ENCODE data around the gene HJURP.

HJURP gene

DNA sequence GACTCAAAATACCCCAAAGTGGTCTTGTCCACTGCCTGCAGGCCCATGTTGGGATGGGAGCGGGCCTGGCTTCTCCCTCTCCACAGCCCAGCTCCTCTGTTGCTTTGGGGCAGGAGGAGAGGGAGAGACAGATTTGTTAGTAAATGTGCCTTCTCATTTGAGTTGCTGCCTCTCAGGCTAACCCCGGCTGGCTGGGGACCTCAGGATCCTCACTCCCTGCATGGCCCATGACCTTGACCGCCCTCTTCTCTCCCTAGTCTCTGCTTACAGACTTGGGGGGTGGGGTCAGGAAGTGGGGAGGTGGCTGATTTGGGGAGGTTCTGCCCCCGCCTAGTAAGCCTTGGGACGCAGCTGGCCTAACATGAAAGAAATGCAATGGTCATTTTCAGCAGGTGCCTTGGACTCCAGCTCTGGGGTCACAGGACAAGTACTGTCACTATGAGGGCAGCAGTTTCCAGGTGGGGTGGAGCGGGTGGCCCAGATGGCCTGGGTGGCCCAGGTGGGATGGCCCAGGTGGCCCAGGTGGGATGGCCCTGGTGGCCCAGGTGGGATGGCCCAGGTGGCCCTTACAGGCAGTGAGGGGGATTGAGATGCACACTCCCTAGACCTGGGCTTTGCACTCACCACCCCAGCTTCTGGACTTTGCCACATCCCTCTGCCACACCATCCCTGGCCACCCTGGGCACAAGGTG lies 24.1 kb downstream of the HJURP start:
- DNase-seq (ENCODE audit: low spot score) (no peak), FAIRE-seq (no peak)

DNA sequence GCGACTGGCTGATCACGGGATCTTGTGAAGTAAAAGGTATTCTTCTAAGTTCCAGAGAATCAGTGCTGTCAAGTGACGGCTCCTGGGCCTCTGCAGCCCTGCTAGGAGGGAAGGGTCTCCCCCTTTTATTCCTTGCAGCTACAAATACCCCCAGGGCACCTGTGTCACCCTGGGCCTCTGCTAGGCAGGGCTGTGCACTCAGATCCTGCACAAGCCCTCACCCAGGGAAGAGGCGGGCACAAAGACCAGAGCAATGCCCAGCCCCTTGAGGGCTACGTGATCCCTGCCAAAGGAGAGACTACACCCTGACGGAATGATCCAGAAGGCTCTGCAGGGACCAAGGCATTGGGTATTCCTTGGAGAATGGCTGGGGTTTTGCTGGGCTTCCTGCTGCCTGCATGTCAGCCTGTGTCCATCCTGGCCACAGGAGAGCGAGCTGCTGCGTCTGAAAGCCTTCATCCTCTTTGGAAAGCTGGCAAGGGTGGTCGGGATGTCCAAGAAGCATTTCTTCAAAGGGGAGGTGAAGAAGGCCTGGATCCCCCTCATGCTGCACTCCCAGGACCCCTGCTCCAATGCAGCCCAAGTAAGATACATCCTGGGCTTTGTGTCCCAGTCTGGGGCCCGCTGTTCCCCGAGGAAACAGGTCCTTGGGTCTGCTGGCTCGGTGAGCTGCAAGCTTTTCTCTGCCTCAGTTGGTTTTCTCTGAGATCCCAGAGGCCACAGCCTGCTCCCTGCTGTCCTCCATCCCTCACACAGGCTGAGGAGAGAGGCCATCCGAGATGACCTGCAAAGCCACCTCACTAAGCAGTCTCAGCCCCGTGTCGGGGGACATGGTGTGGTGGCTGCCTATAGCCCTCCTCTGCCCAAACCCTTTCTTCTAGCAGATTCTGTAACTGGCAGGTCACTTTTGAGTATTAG lies 24.9 kb downstream of the HJURP start:
- DNase-seq (ENCODE audit: low spot score): no peak
- FAIRE-seq: no peak

DNA sequence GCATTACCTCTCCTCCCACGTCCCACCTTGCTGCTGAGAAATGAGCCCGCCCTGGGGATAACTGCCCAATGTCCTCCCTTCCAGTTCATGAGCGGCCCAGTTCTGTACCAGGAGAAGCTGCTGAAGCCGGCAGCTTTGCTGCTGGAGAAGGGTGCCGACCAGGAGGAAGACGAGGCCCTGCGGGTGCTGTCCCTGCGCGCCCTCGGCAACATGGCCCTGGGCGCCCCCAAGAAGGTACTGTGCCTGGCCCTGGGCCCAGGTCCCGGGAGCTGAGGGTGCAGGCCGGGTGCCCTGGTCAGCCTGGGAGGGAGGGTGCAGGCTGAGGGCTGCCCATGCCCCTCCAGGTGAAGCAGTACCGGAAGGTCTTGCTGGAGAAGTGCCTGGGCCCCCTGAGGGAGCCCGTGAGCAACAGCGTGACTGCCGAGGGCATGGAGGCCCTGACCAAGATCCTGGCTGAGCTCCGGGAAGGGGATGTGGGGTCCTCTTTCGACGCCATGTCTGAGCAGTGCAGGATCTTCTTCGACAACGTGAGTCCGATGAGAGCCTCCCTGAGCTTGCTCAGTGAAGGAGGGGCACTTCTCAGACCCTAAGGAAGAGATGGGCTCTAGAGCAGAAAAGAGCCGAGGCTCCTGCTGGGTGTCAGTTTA lies 25.7 kb downstream of the HJURP start:
- no peak for DNase-seq (ENCODE audit: low spot score)
- no peak for FAIRE-seq

DNA sequence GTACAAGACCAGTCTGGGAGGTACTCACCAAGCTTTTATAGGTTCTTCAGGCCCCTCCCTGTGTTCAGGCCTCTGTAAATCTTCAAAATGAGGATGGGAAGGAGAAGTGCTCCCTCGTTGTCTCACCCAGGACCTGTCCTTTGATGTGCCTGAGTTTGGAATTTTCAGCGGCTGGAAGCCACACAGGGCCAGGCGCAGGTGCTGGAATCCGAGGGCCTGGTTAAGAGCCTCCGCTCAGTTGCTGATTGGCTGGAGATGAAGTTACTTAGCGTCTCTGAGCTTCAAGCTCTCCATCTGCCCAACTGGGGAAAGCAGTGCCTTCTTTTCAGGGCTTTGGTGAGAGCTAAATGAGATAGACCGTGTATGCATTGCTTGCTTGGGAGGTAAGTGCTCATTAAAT lies 30.0 kb downstream of the HJURP start:
- FAIRE-seq: no peak
- DNase-seq (ENCODE audit: low spot score): no peak

DNA sequence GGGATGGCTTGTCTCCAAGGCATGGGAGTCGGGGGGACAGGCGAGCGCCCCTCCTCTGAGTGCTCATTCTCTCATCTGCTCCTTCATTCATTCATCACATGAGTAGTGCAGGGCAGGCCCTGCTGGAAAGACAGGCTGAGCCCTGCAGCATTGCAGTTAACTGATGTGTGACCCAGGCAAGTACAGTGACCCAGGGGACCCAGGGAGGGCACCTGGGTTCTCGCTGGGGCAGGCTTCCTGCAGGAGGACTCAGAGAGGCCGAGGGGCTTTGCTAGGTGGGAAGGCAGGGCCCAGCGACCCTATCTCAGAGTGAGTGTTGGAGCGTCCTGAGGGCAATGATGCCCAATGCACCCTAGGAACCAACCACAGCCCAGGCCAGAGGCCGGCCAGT lies 30.6 kb downstream of the HJURP start:
- DNase-seq (ENCODE audit: low spot score) (no peak), FAIRE-seq (no peak)

DNA sequence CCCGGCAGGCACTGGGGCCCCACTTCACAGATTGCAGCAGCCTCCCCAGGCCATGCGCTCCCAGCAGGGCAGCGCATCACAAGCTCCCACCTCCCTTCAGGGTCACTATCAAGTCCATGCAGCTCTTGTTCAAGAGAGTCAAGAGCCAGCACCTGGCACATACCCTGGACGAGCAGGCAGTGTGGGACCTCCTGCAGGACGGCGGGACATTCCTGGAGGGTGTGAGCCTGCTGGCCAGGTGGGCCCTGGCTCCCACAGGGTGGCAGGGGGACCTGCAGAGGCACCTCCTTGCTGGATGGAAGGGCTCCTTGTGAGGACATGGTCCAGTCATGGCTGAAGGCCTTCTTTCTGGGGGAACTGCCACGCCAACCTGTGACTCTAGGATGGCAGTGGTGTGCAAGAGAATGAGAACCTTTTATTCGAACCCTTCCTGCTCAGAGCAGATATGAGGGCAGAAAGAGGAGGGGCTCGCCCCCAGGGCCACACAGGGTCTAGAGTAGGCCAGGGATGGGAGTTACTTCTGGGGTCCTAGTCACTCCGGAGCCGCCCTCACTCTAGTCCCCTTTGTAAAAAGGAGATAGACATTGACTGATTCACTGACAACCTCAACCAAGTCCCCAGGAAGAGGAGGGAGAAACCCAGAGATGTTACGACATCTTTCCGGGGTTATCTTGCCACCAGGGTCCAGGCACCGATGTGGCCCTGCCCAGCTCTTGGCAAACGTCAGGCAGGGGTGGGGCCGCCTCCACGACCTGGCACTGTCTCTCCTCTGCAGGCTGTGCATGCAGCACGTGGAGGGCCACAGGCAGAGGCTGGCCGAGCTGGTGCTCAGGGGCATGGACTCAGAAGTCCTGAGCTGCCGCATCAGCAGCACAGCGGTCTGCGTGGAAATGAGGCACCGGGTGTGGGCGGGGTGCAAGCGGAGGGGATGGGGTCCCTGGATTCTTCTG lies 31.3 kb downstream of the HJURP start:
- DNase-seq (ENCODE audit: low spot score) (no peak), FAIRE-seq (no peak)

DNA sequence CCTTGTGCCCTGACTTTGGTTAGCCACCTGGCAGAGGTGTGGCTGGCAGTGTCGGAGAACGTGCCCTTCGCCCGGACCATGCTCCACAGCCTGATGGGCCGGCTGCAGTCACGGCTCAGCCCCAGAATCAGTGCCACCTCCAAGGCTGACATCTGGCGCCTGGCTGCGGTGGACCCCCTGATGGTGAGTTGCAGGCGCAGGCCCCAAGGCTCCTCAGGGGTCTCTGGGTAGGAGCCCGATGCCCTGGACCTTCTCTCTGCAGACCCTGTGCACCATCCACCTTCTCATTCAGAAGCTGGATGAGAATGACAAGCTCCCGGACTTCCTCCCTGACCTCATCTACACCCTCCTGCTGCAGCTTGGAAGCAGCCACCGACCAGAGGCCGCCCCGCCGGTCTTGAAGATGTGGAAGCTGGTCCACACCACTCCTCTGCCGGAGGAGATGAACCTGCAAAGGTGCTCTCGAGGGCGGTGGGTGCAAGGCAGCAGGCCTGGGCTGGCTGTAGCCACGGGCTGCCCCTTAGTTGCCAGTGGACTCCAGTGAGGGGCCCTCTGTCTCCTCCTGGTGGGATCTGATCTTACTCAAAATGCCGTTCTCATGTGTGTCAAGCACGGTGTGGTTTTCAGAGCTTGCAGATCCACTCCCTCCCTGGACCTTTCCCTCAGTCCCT lies 32.1 kb downstream of the HJURP start:
- DNase-seq (ENCODE audit: low spot score): no peak
- FAIRE-seq: no peak

DNA sequence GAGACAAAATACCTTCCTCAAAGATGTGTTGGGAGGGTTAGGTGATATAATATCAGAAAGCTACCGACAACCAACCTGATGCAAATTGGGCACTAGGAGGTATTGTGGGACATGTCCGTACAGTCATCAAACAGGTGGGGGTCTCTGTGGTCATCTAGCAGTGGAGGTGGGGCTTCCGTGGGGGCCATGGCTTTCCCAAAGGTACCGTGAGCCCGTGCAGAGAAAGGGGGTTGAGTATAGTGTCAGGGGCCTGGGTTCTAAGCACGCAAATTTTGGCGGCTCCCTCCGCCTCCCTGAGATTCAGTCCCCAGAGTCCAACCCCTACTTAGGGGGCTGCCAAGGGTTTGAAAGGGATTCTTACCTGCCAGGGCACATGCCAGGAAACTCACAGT lies 32.6 kb downstream of the HJURP start:
- no peak for DNase-seq (ENCODE audit: low spot score)
- FAIRE-seq: no peak

DNA sequence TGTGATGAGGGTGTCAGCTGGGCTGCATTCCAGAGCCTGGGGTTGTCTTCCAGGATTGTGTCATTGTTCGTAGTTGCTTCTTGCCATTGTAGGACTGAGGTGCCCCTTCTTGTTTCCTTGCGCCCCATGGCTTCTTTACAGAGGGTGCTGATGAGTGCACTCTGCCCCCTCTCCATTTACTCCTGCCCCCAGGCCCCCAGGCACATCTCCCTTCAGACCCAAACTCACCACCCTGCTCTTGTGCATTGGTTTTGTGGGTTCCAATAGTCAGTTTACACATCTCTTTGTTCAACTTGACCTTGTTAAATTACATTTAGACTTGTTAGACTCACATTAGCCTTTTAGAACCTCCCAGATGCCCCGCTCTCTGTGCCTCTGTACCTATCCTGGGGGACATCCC lies 33.1 kb downstream of the HJURP start:
- FAIRE-seq: no peak
- DNase-seq (ENCODE audit: low spot score): no peak

DNA sequence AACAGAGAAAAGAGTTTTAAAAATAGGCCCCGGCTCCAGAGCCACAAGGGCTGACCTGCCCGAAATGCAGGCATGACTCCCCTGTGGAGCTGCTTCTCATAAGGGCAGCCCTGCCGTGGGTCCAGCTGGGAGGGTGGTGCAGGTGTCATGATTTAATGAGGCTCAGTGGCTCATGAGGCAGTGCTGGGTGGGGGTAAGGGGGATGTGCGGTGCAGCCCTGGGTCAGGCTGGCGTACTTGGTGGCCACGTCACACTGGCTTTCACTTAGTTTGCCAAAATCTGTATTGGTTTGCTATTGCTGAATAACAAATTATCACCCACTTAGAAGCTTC lies 33.6 kb downstream of the HJURP start:
- DNase-seq (ENCODE audit: low spot score): no peak
- FAIRE-seq: no peak

DNA sequence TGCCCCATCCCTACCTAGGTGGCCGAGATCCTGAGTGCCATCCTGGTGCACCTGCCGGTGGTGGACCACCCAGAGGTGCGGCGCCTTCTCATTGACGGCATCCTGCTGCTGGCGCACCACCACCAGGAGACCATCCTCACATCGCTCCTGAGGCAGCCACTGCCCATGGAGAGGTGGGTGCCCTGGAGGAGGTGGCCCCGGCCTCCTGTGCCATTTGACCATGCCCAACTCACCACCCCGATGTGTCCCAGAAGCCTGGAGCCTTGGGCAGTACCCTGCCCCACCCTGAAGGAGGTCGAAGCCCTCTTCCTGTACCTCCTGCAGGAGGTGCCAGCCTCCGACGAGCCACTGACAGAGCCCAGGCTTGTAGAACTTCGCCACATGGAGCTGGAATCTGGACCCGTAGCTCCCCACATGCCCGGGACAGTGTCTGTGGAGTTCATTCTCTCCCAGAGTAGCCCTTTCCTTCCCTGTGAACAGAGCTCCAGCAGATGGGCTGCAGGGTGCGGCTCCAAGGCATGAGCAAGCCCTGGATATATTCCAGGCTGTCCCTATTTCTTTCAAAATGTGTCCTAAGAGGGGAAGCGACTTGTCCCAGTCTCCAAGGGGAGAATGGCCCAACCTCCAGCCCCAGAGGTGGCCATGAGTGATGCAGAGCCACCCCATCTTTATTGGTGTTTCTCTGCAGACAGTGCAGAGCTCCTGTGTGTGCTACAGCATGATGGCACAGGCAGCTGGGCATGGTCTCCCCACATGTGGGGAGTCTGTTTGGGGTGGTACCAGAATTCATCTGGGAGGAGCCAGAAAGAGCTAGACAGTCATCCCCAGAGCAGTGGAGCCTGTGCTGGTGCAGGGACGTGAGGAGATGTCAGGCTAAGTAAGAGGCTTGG lies 34.2 kb downstream of the HJURP start:
- DNase-seq (ENCODE audit: low spot score) (no peak), FAIRE-seq (no peak)

DNA sequence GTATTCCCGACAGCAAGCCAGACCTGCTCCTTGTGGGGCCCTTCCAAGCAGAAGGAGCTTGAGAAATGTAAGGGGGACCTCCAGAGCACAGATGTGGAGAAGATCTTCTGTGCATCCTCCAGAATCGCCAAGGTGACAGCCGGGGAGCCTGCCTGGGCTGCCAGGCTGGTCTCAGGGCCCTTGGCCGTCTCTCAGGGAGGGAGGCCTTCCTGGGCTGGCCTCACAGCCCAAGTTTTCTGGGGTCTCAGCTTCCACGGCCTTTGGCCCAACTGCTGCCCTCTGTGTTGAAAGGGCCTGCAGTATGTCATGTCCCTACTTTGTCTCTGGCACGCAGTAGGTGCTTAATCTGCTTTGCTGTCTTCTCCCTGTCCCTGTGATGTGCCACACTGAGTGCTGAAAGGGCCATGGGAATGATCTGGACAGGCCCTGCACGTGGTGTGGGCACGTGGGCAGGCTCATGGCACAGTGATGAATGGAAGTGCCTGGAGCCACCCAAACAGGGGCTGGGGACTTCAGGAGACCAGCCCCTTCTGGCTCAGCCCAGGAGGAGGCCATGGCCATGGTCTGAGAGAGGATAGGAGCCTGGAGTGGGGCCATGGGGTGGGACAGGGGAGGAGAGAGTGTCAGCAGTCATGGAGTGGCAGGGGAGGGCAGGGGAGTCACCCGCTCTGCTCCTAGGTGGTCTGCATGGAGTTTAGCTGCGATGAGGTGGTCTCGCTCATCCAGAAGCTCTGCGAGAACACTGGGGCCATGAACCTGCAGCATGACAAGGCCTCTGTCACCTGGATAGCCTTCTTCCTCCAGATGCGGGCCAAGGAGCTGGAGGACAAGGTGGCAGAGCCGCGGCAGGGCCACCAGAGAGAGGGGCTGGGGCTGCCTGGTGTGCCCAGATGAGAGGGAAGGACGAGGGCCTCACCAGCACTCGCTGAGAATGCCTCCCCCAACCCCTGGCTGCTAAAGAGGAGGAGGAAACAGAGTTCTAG lies 35.4 kb downstream of the HJURP start:
- no peak for FAIRE-seq
- no peak for DNase-seq (ENCODE audit: low spot score)

DNA sequence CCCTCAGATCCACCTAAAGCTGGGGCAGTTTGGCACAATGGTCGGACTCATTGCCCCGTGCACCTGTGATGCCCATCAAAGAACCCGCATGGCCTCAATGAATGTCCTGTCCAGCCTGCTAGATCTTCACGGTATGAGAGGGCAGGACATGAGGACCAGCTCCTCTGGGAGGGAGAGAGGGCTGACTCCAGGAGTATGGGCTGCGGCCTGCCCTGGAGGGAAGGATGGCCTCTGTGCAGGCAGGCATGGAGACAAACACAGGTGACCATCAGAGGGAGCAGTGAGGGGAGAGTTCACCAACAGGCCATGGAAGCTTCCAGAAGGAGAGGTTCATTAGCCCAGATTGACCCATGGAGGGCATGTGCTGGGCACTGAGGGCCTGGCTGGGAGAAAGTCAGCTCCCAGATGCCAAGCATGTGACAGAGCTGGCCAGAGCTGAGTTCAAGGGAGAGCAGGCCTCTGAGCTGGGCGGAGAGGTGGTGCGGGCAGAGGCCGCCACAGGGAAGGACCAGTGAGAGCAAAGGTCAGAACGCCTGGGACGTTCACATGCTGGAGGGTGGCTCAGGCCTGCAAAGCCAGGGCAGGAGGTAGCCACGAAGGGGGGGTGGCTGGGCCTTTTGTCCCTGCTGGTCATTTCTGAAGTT lies 36.2 kb downstream of the HJURP start:
- DNase-seq (ENCODE audit: low spot score): no peak
- no peak for FAIRE-seq

DNA sequence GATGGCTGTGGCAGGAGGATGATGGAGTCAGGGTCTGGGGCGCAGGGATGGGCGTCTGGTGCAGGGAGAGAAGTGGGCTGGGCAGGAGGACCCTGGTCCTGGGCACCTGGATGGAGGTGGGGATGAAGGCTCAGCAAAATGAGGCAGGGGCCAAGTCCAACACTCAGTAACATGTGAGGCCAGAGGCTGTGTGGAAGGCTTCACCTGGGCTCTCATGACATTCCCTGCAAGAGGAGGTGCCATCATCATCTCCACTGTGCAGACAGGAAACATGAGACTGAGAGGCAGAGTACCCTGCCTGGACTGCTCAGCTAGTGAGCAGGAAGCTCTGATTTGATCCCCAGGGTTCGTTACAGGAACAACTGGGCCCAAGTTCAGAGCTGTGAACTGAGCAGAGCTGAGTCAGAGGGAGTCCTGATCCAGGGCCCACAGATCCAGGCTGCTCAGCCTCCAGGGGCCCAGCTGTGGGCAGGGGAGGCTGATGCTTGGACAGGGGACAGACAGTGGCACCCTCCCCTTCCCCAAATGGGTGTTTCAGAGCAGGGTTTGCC lies 36.9 kb downstream of the HJURP start:
- FAIRE-seq: no peak
- DNase-seq (ENCODE audit: low spot score): no peak

DNA sequence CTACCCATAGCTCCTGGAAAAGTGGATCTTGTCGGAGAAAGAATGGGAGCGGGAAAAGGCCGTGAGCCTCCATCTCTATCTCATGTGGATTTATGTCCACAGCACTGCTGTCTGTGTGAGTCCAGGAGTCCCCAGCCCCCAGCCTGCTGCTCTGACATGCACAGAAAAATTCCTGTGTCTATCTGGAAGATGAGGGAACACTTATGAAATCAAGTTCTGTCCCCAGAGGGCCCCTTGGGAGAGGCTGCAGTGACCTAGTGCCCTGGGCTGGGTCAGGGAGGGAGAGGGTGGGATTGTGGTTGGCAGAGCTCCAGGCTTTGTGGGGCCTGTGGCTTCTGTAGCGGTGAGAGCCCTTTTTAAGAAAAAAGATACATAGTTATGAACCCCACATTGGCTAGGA lies 37.6 kb downstream of the HJURP start:
- DNase-seq (ENCODE audit: low spot score) (no peak), FAIRE-seq (no peak)

DNA sequence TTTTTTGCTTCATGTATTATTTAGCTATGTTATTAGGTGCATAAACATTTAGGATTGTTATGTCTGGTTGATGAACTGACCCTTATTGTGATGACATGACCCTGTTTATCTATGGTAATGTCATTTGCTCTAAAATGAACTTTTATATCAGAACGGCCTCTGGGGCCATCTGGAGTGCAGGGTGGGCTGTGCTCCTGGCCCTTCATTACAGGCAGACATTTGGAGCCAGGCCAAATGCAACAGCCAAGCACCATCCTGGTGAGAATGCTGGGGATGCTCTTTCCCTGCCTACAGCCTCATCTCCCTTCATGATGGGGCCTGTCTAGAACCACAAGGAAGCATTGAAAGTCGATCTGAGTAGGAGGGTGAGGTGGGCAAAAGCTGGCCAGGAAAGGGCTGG lies 38.0 kb downstream of the HJURP start:
- DNase-seq (ENCODE audit: low spot score): no peak
- no peak for FAIRE-seq

DNA sequence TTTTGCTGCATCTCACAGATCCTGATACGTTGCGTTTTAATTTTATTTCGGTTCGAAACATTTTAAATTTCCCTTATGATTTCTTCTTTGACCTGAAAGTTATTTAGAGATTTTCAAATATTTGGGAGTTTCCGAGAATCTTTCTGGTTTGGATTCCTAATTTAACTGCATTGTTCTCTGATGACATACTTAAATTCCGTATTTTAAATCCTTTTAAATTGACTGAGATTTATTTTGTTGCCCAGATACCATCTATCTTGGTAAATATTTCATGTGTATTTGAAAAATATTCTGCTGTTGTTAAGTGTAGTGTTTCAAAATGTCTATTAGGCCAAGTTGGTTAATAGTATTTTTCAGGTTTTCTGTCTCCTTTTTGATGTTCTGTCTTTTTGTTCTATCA lies 38.5 kb downstream of the HJURP start:
- DNase-seq (ENCODE audit: low spot score): no peak

More for the DNA sequence above, 38.5 kb downstream of the HJURP start:
- no peak for FAIRE-seq

All from RCC 7860 (cell line).